ENCODE results near the gene RBP7.
"Not testable (repeated sequence)": the region's sequence is repeated elsewhere in the genome, so short reads cannot be mapped to it uniquely, and the experiment has no call there.

Gene RBP7

GRCh38 chr1:10028956-10029500, 32.0 kb downstream of the RBP7 start:
- not testable (repeated sequence) for DNase-seq (ENCODE audit: insufficient read length, low spot score); FAIRE-seq

GRCh38 chr1:10031461-10031860, 34.4 kb downstream of the RBP7 start:
- no peak for FAIRE-seq
- peak; percentile 67 for DNase-seq (ENCODE audit: insufficient read length, low spot score)

GRCh38 chr1:10032590-10033358, 35.7 kb downstream of the RBP7 start, which contains the start of gene UBE4B:
UBE4B (plus strand) TSS chr1:10032958; CDS start chr1:10033671, 713 bp downstream.
- DNase-seq (ENCODE audit: insufficient read length, low spot score): peak; percentile 89
- peak; percentile 98 for FAIRE-seq

- FAIRE-seq (no peak), DNase-seq (ENCODE audit: insufficient read length, low spot score) (no peak)
Observed at GRCh38 chr1:10033359-10033845, 36.4 kb downstream of the RBP7 start.

GRCh38 chr1:10042746-10043145, 45.7 kb downstream of the RBP7 start:
- FAIRE-seq (no peak), DNase-seq (ENCODE audit: insufficient read length, low spot score) (no peak)

GRCh38 chr1:10045480-10046355, 48.7 kb downstream of the RBP7 start:
- DNase-seq (ENCODE audit: insufficient read length, low spot score) (no peak), FAIRE-seq (no peak)

- no peak for DNase-seq (ENCODE audit: insufficient read length, low spot score)
- FAIRE-seq: no peak
Observed at GRCh38 chr1:10046356-10047085, 49.5 kb downstream of the RBP7 start.

- FAIRE-seq (no peak), DNase-seq (ENCODE audit: insufficient read length, low spot score) (no peak)
Observed at GRCh38 chr1:10048601-10049000, 51.6 kb downstream of the RBP7 start.

GRCh38 chr1:10050611-10051010, 53.6 kb downstream of the RBP7 start:
- DNase-seq (ENCODE audit: insufficient read length, low spot score) (no peak), FAIRE-seq (no peak)

- FAIRE-seq (no peak), DNase-seq (ENCODE audit: insufficient read length, low spot score) (no peak)
Observed at GRCh38 chr1:10051656-10052055, 54.6 kb downstream of the RBP7 start.

GRCh38 chr1:10052347-10052746, 55.3 kb downstream of the RBP7 start:
- DNase-seq (ENCODE audit: insufficient read length, low spot score): no peak
- FAIRE-seq: no peak

- DNase-seq (ENCODE audit: insufficient read length, low spot score): no peak
- no peak for FAIRE-seq
Observed at GRCh38 chr1:10054465-10054864, 57.4 kb downstream of the RBP7 start.

GRCh38 chr1:10056599-10056987, 59.6 kb downstream of the RBP7 start:
- DNase-seq (ENCODE audit: insufficient read length, low spot score) (no peak), FAIRE-seq (no peak)

GRCh38 chr1:10057343-10057742, 60.3 kb downstream of the RBP7 start:
- DNase-seq (ENCODE audit: insufficient read length, low spot score) (no peak), FAIRE-seq (no peak)

GRCh38 chr1:10057796-10058195, 60.8 kb downstream of the RBP7 start:
- no peak for DNase-seq (ENCODE audit: insufficient read length, low spot score)
- FAIRE-seq: no peak

GRCh38 chr1:10059342-10059718, 62.3 kb downstream of the RBP7 start:
- DNase-seq (ENCODE audit: insufficient read length, low spot score) (no peak), FAIRE-seq (no peak)

GRCh38 chr1:10060311-10061100, 63.5 kb downstream of the RBP7 start:
- FAIRE-seq: no peak

GRCh38 chr1:10061276-10061675, 64.2 kb downstream of the RBP7 start:
- FAIRE-seq: no peak
- no peak for DNase-seq (ENCODE audit: insufficient read length, low spot score)

More at GRCh38 chr1:10060311-10061100, 63.5 kb downstream of the RBP7 start:
- no peak for DNase-seq (ENCODE audit: insufficient read length, low spot score)

- DNase-seq (ENCODE audit: insufficient read length, low spot score) (no peak), FAIRE-seq (no peak)
Observed at GRCh38 chr1:10063878-10064277, 66.8 kb downstream of the RBP7 start.

All from HTR-8/SVneo (cell line).